ENCODE measurements around the gene PTPRN2. TPM values are rescaled to one million over a fixed set of nuclear protein-coding genes. Genes with fewer than 3 reads are reported as not detected.

The PTPRN2 gene
- total RNA-seq, 1 experiment from 2014 or later = 0.11 TPM

GRCh38 chr7:158432369-158433341 is 155.0 kb downstream of the PTPRN2 start:
- no peak for DNase-seq (ENCODE audit: low spot score)
- TF ChIP-seq EZH2 (IDR thresholded peaks at IDR 0.05; ENCODE audit: borderline replicate concordance, low read depth, low read length, poor library complexity, severe bottlenecking) = no peak
- no peak for TF ChIP-seq CTCF (conservative IDR thresholded peaks at IDR 0.05; ENCODE audit: low read depth, low read length)
- Histone ChIP-seq H3K27ac (ENCODE audit: low read depth, low read length, poor library complexity, severe bottlenecking) (no peak overlapping the region), H3K27me3 (replicated peaks; ENCODE audit: insufficient read depth, low read depth, low read length, poor library complexity) (peaks cover 35% of the 10 kb centered on the region), H3K4me3 (ENCODE audit: low read depth, low read length, poor library complexity, severe bottlenecking) (no peak overlapping the region), H3K4me1 (ENCODE audit: insufficient read depth, low read length, poor library complexity, severe bottlenecking) (no peaks in the 10 kb centered on the region), H3K9me3 (ENCODE audit: low read depth, low read length, poor library complexity, severe bottlenecking) (no peaks in the 10 kb centered on the region), H3K36me3 (ENCODE audit: insufficient read depth, low read length, poor library complexity, severe bottlenecking) (no peaks in the 10 kb centered on the region)
- intact Hi-C loops (cut with micrococcal nuclease; ENCODE audit: unreplicated experiment) = no loop called here
- ChIA-PET POLR2A (ENCODE audit: low non-redundant PET) (no interaction called here), CTCF (no interaction called here)
- BruUV-seq (replicated peaks) = no TSS peak

- ChIA-PET CTCF (no interaction called here), POLR2A (ENCODE audit: low non-redundant PET) (no interaction called here)
- H3K4me1 ChIP-seq (ENCODE audit: insufficient read depth, low read length, poor library complexity, severe bottlenecking) = no peaks in the 10 kb centered on the region
- no peak overlapping the region for H3K4me3 ChIP-seq (ENCODE audit: low read depth, low read length, poor library complexity, severe bottlenecking)
- DNase-seq (ENCODE audit: low spot score) = no peak
- no peaks in the 10 kb centered on the region for H3K9me3 ChIP-seq (ENCODE audit: low read depth, low read length, poor library complexity, severe bottlenecking)
- H3K27me3 ChIP-seq (replicated peaks; ENCODE audit: insufficient read depth, low read depth, low read length, poor library complexity) = peaks cover 30% of the 10 kb centered on the region
- no TSS peak for BruUV-seq (replicated peaks)
- TF ChIP-seq EZH2 (IDR thresholded peaks at IDR 0.05; ENCODE audit: borderline replicate concordance, low read depth, low read length, poor library complexity, severe bottlenecking) (no peak), CTCF (conservative IDR thresholded peaks at IDR 0.05; ENCODE audit: low read depth, low read length) (no peak)
- H3K36me3 ChIP-seq (ENCODE audit: insufficient read depth, low read length, poor library complexity, severe bottlenecking) = no peaks in the 10 kb centered on the region
- no peak overlapping the region for H3K27ac ChIP-seq (ENCODE audit: low read depth, low read length, poor library complexity, severe bottlenecking)
- intact Hi-C loops (cut with micrococcal nuclease; ENCODE audit: unreplicated experiment) = no loop called here
Measured at GRCh38 chr7:158431941-158432347, 155.7 kb downstream of the PTPRN2 start.

- ChIA-PET POLR2A (ENCODE audit: low non-redundant PET) (no interaction called here), CTCF (no interaction called here)
- H3K27me3 ChIP-seq (replicated peaks; ENCODE audit: insufficient read depth, low read depth, low read length, poor library complexity) = peaks cover 24% of the 10 kb centered on the region
- intact Hi-C loops (cut with micrococcal nuclease; ENCODE audit: unreplicated experiment) = no loop called here
- H3K4me1 ChIP-seq (ENCODE audit: insufficient read depth, low read length, poor library complexity, severe bottlenecking) = no peaks in the 10 kb centered on the region
- H3K27ac ChIP-seq (ENCODE audit: low read depth, low read length, poor library complexity, severe bottlenecking) = no peak overlapping the region
- H3K9me3 ChIP-seq (ENCODE audit: low read depth, low read length, poor library complexity, severe bottlenecking) = no peaks in the 10 kb centered on the region
- DNase-seq (ENCODE audit: low spot score) = no peak
- H3K36me3 ChIP-seq (ENCODE audit: insufficient read depth, low read length, poor library complexity, severe bottlenecking) = no peaks in the 10 kb centered on the region
- TF ChIP-seq EZH2 (IDR thresholded peaks at IDR 0.05; ENCODE audit: borderline replicate concordance, low read depth, low read length, poor library complexity, severe bottlenecking) (no peak), CTCF (conservative IDR thresholded peaks at IDR 0.05; ENCODE audit: low read depth, low read length) (no peak)
- no TSS peak for BruUV-seq (replicated peaks)
- H3K4me3 ChIP-seq (ENCODE audit: low read depth, low read length, poor library complexity, severe bottlenecking) = no peak overlapping the region
Measured at GRCh38 chr7:158431055-158431940, 156.3 kb downstream of the PTPRN2 start.

Measured in A673 (cell line).